ENCODE results near the gene ZMYND8. TPM values are rescaled to one million over a fixed set of nuclear protein-coding genes. Genes with fewer than 3 reads are reported as not detected.

ZMYND8 gene
- total and polyA plus RNA-seq, 3 donors from 2014 or later, result 30.4 to 102 (median 87.2) TPM

- H3K4me3 ChIP-seq, result no peak overlapping the region
- 92 to 97% methylated on average over 3 of the region's 3 CpGs for whole genome bisulfite sequencing, 2 donors
- H3K4me1 ChIP-seq, result peaks cover 4% of the 10 kb centered on the region
- no peak for TF ChIP-seq CTCF (IDR thresholded peaks at IDR 0.05)
- TF ChIP-seq POLR2A (IDR thresholded peaks at IDR 0.05), result no peak
- H3K27ac ChIP-seq, result no peak overlapping the region
- H3K9me3 ChIP-seq, result no peaks in the 10 kb centered on the region
- H3K36me3 ChIP-seq (ENCODE audit: low read depth, missing control alignments), result no peaks in the 10 kb centered on the region
- DNase-seq, result no peak
- H3K27me3 ChIP-seq, result no peaks in the 10 kb centered on the region
- intact Hi-C loops (cut with DNase I; ENCODE audit: low total_unique reads), result no loop called here
These were observed 164.5 kb downstream of the ZMYND8 start for GRCh38 chr20:47191956-47192355.

GRCh38 chr20:47191074-47191673 lies 165.3 kb downstream of the ZMYND8 start:
- no peaks in the 10 kb centered on the region for H3K4me1 ChIP-seq
- H3K27ac ChIP-seq, result no peak overlapping the region
- H3K27me3 ChIP-seq, result no peaks in the 10 kb centered on the region
- H3K9me3 ChIP-seq, result no peaks in the 10 kb centered on the region
- no peak for DNase-seq
- 95 to 100% methylated on average over 1 of the region's 1 CpG for WGBS, 2 donors
- no peaks in the 10 kb centered on the region for H3K36me3 ChIP-seq (ENCODE audit: low read depth, missing control alignments)
- H3K4me3 ChIP-seq, result no peak overlapping the region
- intact Hi-C loops (cut with DNase I; ENCODE audit: low total_unique reads), result no loop called here
- no peak for TF ChIP-seq POLR2A (IDR thresholded peaks at IDR 0.05)
- TF ChIP-seq CTCF (IDR thresholded peaks at IDR 0.05), result no peak

GRCh38 chr20:47189060-47189459 lies 167.4 kb downstream of the ZMYND8 start:
- Histone ChIP-seq H3K4me3 (no peak overlapping the region), H3K9me3 (no peaks in the 10 kb centered on the region), H3K27me3 (no peaks in the 10 kb centered on the region), H3K27ac (no peak overlapping the region), H3K36me3 (ENCODE audit: low read depth, missing control alignments) (no peaks in the 10 kb centered on the region), H3K4me1 (no peaks in the 10 kb centered on the region)
- intact Hi-C loops (cut with DNase I; ENCODE audit: low total_unique reads), result no loop called here
- TF ChIP-seq CTCF (IDR thresholded peaks at IDR 0.05) (no peak), POLR2A (IDR thresholded peaks at IDR 0.05) (no peak)
- DNase-seq, result no peak
- WGBS, 2 donors, result 56 to 62% methylated on average over 11 of the region's 11 CpGs

- 64 to 68% methylated on average over 5 of the region's 5 CpGs for WGBS, 2 donors
- H3K9me3 ChIP-seq, result no peaks in the 10 kb centered on the region
- no peak for DNase-seq
- no peaks in the 10 kb centered on the region for H3K4me1 ChIP-seq
- H3K4me3 ChIP-seq, result no peak overlapping the region
- intact Hi-C loops (cut with DNase I; ENCODE audit: low total_unique reads), result no loop called here
- no peak overlapping the region for H3K27ac ChIP-seq
- TF ChIP-seq POLR2A (IDR thresholded peaks at IDR 0.05), result no peak
- H3K27me3 ChIP-seq, result no peaks in the 10 kb centered on the region
- no peaks in the 10 kb centered on the region for H3K36me3 ChIP-seq (ENCODE audit: low read depth, missing control alignments)
These were observed 168.0 kb downstream of the ZMYND8 start for GRCh38 chr20:47188540-47188939.

- Histone ChIP-seq H3K36me3 (ENCODE audit: low read depth, missing control alignments) (no peaks in the 10 kb centered on the region), H3K4me3 (no peak overlapping the region), H3K4me1 (no peaks in the 10 kb centered on the region), H3K9me3 (no peaks in the 10 kb centered on the region), H3K27me3 (no peaks in the 10 kb centered on the region), H3K27ac (no peak overlapping the region)
- WGBS, 2 donors, result 86 to 93% methylated on average over 14 to 19 of the region's 19 CpGs
- intact Hi-C loops (cut with DNase I; ENCODE audit: low total_unique reads), result no loop called here
- TF ChIP-seq POLR2A (IDR thresholded peaks at IDR 0.05), result no peak
- TF ChIP-seq CTCF (IDR thresholded peaks at IDR 0.05), result no peak
- DNase-seq, result no peak
These were observed 168.9 kb downstream of the ZMYND8 start for GRCh38 chr20:47187450-47188195.

Data from testis (tissue), 3 donors.